Mesothelial cell of epicardium (in vitro differentiated cells): ENCODE data around the gene BLVRB. TPM values are rescaled to one million over a fixed set of nuclear protein-coding genes. Genes with fewer than 3 reads are reported as not detected.

Experiments
- DNase-seq, 2 experiments: peaks; one replicate each; pipeline ENCODE4 v3.0.0; 2021; ENCODE audit warnings: low spot score in 2 of 2; ENCODE audit not compliant: unreplicated experiment in 2 of 2
- H3K27ac Mint-ChIP-seq: 2 replicates; pipeline ENCODE4 v1.8.0; 2021; ENCODE audit warnings: mixed read lengths
- H3K27me3 Mint-ChIP-seq: 2 replicates; pipeline ENCODE4 v1.8.0; 2021; ENCODE audit warnings: low read depth, mixed read lengths
- H3K36me3 Mint-ChIP-seq: 2 replicates; pipeline ENCODE4 v1.8.0; 2021; ENCODE audit warnings: mixed read lengths
- H3K4me1 Mint-ChIP-seq: 2 replicates; pipeline ENCODE4 v1.8.0; 2021; ENCODE audit warnings: mixed read lengths
- H3K4me3 Mint-ChIP-seq: 2 replicates; pipeline ENCODE4 v1.8.0; 2021; ENCODE audit warnings: mild to moderate bottlenecking, moderate library complexity, mixed read lengths
- H3K9me3 Mint-ChIP-seq: 2 replicates; pipeline ENCODE4 v1.8.0; 2021; ENCODE audit warnings: mixed read lengths
- CTCF ChIP-seq: fragments of 200-600 bp; sonication (generic); IDR thresholded peaks from one replicate; pipeline ENCODE4 v1.5.0; 2021; ENCODE audit warnings: antibody characterized with exemption; ENCODE audit not compliant: unreplicated experiment
- total RNA-seq: library from RNA; stranded (reverse); gene quantifications from 3 replicates; pipeline ENCODE4 v1.2.1, GENCODE V29; 2021

Gene BLVRB
- total RNA-seq, 1 donor from 2014 or later = 42.2 TPM

DNA sequence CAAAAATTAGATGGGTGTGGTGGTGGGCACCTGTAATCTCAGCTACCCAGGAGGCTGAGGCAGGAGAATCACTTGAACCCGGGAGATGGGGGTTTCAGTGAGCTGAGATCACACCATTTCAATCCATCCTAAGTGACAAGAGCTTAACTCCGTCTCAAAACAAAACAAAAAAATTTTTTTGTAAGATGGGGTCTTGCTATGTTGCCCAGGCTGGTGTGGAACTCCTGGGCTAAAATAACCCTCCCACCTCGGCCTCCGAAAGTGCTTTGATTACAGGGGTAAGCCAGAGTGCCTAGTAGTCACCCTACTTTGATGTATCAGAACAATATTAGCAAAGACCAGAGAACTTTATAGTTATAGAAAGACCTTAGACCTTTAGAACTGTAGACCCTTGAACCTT is 9.2 kb upstream of the BLVRB start:
- no peak for DNase-seq
- no peaks in the 10 kb centered on the region for H3K4me1 Mint-ChIP-seq
- H3K27me3 Mint-ChIP-seq = peaks cover 12% of the 10 kb centered on the region
- no peak for TF ChIP-seq CTCF
- no peak overlapping the region for H3K27ac Mint-ChIP-seq
- no peaks in the 10 kb centered on the region for H3K36me3 Mint-ChIP-seq
- H3K9me3 Mint-ChIP-seq = no peaks in the 10 kb centered on the region
- H3K4me3 Mint-ChIP-seq = no peak overlapping the region

DNA sequence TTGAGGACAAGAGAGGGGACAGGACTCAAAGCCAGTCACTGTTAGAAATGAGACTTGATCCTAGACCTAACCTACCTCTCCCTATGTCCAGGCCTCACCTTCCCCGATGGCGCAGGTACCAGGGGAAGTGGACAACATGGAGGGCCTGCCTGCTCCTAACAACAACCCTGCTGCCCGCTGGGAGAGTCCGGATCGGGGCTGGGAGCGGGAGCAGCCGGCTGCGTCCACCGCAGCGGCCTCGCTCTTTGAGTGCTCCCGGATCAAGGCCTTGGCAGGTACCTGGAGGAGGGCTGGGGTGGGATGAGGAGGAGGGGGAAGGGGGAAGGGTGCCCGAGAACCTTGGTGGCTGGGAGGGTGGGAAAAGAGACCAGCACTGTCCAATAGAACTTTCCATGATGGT is 7.0 kb upstream of the BLVRB start:
- TF ChIP-seq CTCF = no peak
- Mint-ChIP-seq H3K4me3 (no peak overlapping the region), H3K4me1 (no peaks in the 10 kb centered on the region), H3K36me3 (no peaks in the 10 kb centered on the region), H3K27ac (no peak overlapping the region), H3K9me3 (no peaks in the 10 kb centered on the region), H3K27me3 (peaks cover 20% of the 10 kb centered on the region)
- no peak for DNase-seq

DNA sequence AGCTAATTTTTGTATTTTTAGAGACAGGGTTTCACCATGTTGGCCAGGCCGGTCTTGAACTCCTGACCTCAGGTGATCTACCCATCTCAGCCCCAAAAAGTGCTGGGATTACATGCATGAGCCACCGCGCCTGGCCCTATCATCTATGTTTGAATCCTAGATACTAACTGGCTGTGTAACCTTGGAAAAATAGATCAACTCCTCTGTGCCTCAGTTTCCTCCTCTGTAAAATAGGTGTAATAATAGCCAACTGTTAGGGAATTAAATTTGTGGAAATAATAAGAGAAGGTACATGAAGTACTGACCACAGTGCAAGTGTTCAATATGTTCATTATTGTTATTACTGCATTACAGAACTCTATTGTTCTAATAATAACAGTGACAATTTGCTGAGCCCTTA is 5.6 kb upstream of the BLVRB start:
- no peak for TF ChIP-seq CTCF
- Mint-ChIP-seq H3K9me3 (no peaks in the 10 kb centered on the region), H3K4me1 (peaks cover 6% of the 10 kb centered on the region), H3K27me3 (peaks cover 24% of the 10 kb centered on the region), H3K36me3 (no peaks in the 10 kb centered on the region), H3K4me3 (no peak overlapping the region), H3K27ac (no peak overlapping the region)
- no peak for DNase-seq

DNA sequence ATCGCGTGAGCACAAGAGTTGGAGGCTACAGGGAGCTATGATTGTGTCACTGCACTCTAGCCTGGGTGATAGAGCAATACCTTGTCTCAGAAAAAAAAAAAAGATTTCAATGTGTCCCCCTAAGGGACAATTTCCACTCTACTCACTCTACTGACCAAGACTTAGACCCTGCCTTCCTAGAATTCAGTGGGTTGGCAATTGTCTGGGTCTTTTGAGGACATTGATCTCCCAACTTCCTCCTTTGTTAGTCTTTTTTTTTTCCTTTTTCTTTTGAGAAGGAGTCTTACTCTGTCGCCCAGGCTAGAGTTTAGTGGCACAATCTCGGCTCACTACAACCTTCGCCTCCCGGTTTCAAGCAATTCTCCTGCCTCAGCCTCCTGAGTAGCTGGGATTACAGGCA is 3.5 kb upstream of the BLVRB start:
- DNase-seq = no peak
- Mint-ChIP-seq H3K27ac (no peak overlapping the region), H3K9me3 (no peaks in the 10 kb centered on the region), H3K4me1 (peaks cover 23% of the 10 kb centered on the region), H3K36me3 (no peaks in the 10 kb centered on the region), H3K4me3 (peak overlapping the region; percentile 22), H3K27me3 (peaks cover 27% of the 10 kb centered on the region)
- TF ChIP-seq CTCF = no peak

- H3K27ac Mint-ChIP-seq = peak within 1 kb of the TSS; percentile 11
Observed at GRCh38 chr19:40466985-40467734, 1.6 kb upstream of the BLVRB start, which contains the start of gene SPTBN4. TSS of gene SPTBN4 (plus strand) at chr19:40467001. CDS start at chr19:40472622, 5,621 bp downstream.

More at GRCh38 chr19:40466985-40467734, 1.6 kb upstream of the BLVRB start, which contains the start of gene SPTBN4:
- H3K36me3 Mint-ChIP-seq = no peaks in the 10 kb centered on the region
- TF ChIP-seq CTCF = no peak
- H3K9me3 Mint-ChIP-seq = no peaks in the 10 kb centered on the region
- H3K4me3 Mint-ChIP-seq = peak within 1 kb of the TSS; percentile 72
- peaks cover 23% of the 10 kb centered on the region for H3K4me1 Mint-ChIP-seq
- DNase-seq = peak in 1 of 2 experiments; percentile 44
- peaks cover 27% of the 10 kb centered on the region for H3K27me3 Mint-ChIP-seq
